HUES64 (cell line): ENCODE results near the gene SLF1.

Experiments used
- H3K27ac ChIP-seq: 2 replicates; pipeline ENCODE4 v1.7.0; 2013; ENCODE audit warnings: low read depth, low read length, inconsistent platforms
- H3K27me3 ChIP-seq: 2 replicates; pipeline ENCODE4 v1.6.1; 2013; ENCODE audit warnings: mild to moderate bottlenecking, low read length; ENCODE audit not compliant: insufficient read depth
- H3K36me3 ChIP-seq: 2 replicates; pipeline ENCODE4 v1.6.1; 2013; ENCODE audit warnings: mild to moderate bottlenecking, low read length; ENCODE audit not compliant: insufficient read depth
- H3K4me1 ChIP-seq: 2 replicates; pipeline ENCODE4 v1.6.1; 2013; ENCODE audit warnings: mild to moderate bottlenecking, low read length, moderate library complexity; ENCODE audit not compliant: insufficient read depth
- H3K4me3 ChIP-seq: 2 replicates; pipeline ENCODE4 v1.5.1; 2013; ENCODE audit warnings: mild to moderate bottlenecking, low read length, moderate library complexity
- H3K9ac ChIP-seq: 2 replicates; pipeline ENCODE4 v1.6.1; 2013; ENCODE audit warnings: mild to moderate bottlenecking, low read depth, low read length
- H3K9me3 ChIP-seq: 2 replicates; pipeline ENCODE4 v1.6.1; 2013; ENCODE audit warnings: low read depth, low read length; ENCODE audit not compliant: insufficient read depth
- WGBS: fragments of 150-250, 120-280 bp; methylation state at CpG from one replicate; pipeline ENCODE4 v1.1.7; 2013; ENCODE audit warnings: missing lambda C conversion rate; 5-methylcytosine and 5-hydroxymethylcytosine counted together

SLF1 gene

DNA sequence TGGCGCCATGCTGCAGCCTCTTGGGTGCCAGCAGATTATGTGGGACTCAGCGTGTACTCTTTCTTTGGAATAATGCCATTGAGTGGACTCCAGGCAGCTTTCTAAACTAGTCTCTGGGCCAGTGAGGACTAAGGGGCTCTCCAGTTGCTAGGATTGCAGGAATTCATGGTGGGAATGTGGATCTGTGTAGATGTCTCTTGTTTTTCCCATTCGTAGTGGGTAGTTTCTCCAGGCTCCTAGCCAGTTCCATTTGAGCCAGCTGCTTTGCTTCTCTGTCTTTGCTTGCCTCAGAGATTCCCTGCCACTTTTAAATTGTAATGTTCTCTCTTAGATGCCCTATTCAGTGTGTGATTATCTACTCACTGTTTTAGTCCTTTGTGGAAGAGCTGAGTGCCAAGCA lies 42.6 kb downstream of the SLF1 start:
- peaks cover 19% of the 10 kb centered on the region; the same call in 1 of the 2 replicates for H3K9me3 ChIP-seq
- no peak overlapping the region for H3K27ac ChIP-seq
- peaks cover 55% of the 10 kb centered on the region for H3K36me3 ChIP-seq
- 94% methylated on average over 3 of the region's 3 CpGs for WGBS
- H3K9ac ChIP-seq, result no peak overlapping the region
- no peak overlapping the region for H3K4me3 ChIP-seq
- H3K27me3 ChIP-seq, result no peaks in the 10 kb centered on the region
- H3K4me1 ChIP-seq, result no peaks in the 10 kb centered on the region

DNA sequence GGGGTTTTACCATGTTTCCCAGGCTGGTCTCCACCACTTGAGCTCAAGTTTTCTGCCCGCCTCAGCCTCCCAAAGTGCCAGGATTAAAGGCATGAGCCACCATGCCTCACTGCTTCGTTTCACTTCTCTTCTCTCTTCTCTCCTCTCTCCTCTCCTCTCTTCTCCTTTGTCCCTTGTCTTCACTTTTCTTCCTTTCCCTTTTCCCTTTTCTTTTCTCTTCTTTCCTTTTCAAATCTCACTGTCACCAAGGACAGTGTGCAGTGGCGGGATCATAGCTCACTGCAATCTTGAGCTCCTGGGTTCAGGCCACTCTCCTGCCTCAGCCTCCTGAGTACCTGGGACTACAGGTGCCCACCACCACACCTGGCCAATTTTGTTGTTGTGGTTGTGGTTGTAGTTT lies 49.5 kb downstream of the SLF1 start:
- Histone ChIP-seq H3K9ac (no peak overlapping the region), H3K9me3 (no peaks in the 10 kb centered on the region), H3K27me3 (no peaks in the 10 kb centered on the region), H3K4me3 (no peak overlapping the region), H3K27ac (no peak overlapping the region), H3K36me3 (peaks cover 62% of the 10 kb centered on the region), H3K4me1 (no peaks in the 10 kb centered on the region)
- 78% methylated on average over 3 of the region's 3 CpGs for WGBS

DNA sequence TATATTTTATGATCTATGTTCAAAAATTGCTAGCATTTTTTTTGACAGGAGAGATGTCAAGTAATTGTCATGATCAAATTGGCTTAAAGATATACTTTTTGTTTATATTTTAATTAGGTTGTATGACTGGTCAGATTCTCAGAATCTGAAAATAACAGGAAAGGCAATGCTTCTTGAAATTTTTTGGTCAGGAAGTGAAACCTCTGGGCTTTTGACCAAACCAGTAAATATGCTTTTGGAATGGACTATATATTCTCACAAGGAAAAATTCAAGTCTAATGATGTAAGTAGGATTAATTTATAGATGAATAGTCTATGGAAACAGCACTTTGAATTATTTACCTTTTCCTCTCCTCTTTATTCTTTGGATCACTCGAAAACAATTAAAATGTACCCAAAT lies 52.3 kb downstream of the SLF1 start:
- peaks cover 56% of the 10 kb centered on the region for H3K36me3 ChIP-seq
- no CpG with 5 or more reads among the region's 1 CpG for WGBS

DNA sequence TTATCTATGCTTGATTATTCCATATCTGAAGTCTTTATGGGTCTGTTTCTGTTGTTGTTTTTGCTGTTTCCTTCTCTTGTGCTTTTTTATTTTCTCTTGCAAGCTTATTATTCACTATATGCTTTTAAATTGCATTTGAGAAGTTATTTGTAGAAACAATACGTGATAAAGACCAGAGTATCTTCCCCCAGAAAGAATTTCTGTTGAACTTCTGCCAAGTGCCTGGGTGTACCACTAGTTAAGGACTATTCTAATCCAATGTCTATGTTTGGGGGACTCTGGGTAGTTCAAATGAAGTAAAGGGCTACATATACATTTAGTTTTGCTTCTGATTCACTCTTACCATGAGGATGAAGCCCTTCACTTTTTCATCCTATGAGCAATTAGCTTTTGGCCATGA lies 54.3 kb downstream of the SLF1 start:
- H3K4me1 ChIP-seq, result no peaks in the 10 kb centered on the region
- peaks cover 61% of the 10 kb centered on the region for H3K36me3 ChIP-seq
- no peak overlapping the region for H3K27ac ChIP-seq
- WGBS, result 100% methylated on average over 1 of the region's 1 CpG
- no peak overlapping the region for H3K4me3 ChIP-seq
- H3K27me3 ChIP-seq, result no peaks in the 10 kb centered on the region
- no peak overlapping the region for H3K9ac ChIP-seq
- H3K9me3 ChIP-seq, result no peaks in the 10 kb centered on the region

More for the DNA sequence above, 52.3 kb downstream of the SLF1 start:
- no peaks in the 10 kb centered on the region for H3K9me3 ChIP-seq
- no peaks in the 10 kb centered on the region for H3K27me3 ChIP-seq
- H3K4me1 ChIP-seq, result no peaks in the 10 kb centered on the region
- no peak overlapping the region for H3K27ac ChIP-seq
- H3K9ac ChIP-seq, result no peak overlapping the region
- no peak overlapping the region for H3K4me3 ChIP-seq

DNA sequence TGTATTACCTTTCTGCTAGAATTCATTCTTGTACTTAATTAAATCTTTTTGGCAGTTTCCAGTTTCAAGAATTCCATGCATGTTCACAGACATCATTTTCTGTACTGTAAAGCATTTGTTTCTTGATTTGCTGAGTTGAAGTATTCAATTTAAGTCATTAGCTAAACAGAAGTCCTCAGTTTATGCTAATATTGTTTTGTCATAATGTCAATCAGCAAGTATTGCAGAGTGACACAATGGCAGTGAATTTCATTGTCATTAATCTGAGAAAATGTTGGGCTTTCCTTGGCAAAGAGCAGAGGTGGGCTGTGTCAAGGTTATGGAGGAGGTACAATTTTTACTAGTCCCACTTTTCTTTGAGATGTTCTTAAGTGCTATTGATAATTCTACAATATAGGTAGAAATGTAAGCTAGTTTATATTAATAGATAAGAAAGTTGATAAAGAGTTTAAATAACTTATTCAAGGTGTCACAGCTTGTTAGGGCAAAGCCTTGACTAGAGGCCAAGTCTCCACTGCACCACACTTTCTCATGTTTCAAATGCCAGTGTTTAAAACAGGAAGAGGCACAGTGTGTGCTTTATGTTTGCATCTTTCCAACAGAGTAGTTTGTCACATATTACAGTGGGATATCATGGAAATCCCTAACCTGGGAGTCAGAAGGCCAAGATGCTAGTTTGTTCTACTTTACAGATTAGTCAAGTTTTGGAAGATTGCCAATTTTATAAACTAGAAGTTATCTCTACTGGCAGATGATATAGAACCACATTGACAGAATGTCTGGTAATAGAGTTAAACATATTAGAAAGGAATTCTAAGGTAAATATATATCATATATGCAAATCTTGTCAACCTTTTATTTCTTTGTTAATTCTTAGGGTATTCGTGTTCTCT lies 56.3 kb downstream of the SLF1 start:
- H3K4me3 ChIP-seq, result no peak overlapping the region
- no peaks in the 10 kb centered on the region for H3K4me1 ChIP-seq
- no peaks in the 10 kb centered on the region for H3K27me3 ChIP-seq
- no peak overlapping the region for H3K9ac ChIP-seq
- H3K27ac ChIP-seq, result no peak overlapping the region
- H3K36me3 ChIP-seq, result peaks cover 65% of the 10 kb centered on the region
- no CpG with 5 or more reads among the region's 1 CpG for WGBS
- no peaks in the 10 kb centered on the region for H3K9me3 ChIP-seq

DNA sequence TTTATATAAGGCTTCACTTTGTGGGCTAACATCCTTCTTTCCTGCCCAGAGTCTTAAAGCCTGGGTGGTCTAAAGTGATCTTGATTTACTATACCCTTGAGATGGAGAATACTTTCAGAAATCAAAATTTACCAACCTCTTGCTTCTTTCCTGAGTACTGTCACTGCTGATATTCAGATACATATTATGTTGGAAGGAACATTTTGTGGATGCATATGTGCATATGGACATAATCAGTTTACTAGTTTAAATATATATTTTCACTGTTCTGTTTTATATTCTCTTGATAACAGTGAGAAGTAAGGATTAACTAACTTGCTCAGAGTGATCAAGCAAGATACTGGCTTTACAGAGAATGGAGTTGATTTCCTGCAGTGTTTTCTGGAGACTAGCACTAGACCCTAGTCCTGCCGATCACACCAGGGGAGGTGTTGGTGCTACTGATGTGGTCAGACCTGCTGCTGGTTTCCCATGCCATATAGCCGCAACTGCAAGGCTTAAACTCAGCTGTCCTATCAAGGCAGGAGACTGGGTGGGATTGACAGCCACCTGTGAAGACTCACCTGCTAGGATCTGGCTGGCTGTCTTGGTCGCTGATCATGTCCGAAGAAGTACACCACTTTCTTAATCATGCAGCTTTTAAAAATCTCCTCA lies 57.6 kb downstream of the SLF1 start:
- Histone ChIP-seq H3K4me3 (no peak overlapping the region), H3K27ac (no peak overlapping the region), H3K9ac (no peak overlapping the region), H3K9me3 (no peaks in the 10 kb centered on the region), H3K4me1 (no peaks in the 10 kb centered on the region), H3K36me3 (peaks cover 63% of the 10 kb centered on the region), H3K27me3 (no peaks in the 10 kb centered on the region)
- 93% methylated on average over 4 of the region's 4 CpGs for WGBS

DNA sequence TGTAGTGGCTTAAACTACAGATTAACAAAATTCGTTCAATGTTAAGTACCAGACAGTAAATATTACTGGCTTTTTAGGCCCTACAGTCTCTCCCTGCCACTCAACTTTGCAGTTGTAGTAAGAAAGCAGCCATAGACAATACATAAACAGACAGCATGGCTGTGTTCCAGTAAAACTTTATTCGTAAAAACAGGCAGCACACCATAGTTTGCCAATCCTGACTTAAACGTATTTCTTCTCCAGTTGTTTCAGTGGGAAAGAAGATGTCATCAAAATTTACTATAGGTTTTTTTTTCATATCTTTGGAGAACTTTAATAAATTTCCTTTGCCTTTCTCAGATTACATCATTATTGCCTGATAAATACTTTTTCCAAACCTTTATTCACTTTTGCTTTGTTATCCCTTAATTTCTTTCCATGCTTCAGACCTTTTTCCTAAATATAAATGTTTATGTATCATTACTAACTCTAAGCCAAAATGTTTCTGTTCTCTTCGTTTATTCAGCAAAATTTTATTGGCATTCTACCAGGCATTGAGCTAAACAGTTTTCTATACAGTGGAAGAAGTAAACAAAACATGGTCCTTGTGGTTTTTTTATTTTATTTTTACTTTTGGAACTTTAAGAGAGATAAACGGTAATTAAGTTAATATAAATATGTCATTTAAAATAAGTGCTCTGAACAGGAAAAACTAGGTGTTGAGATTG lies 64.5 kb downstream of the SLF1 start:
- no peaks in the 10 kb centered on the region for H3K9me3 ChIP-seq
- H3K4me1 ChIP-seq, result no peaks in the 10 kb centered on the region
- no peak overlapping the region for H3K27ac ChIP-seq
- H3K27me3 ChIP-seq, result no peaks in the 10 kb centered on the region
- no peak overlapping the region for H3K9ac ChIP-seq
- H3K4me3 ChIP-seq, result no peak overlapping the region
- peaks cover 54% of the 10 kb centered on the region for H3K36me3 ChIP-seq
- 94% methylated on average over 4 of the region's 5 CpGs for WGBS

DNA sequence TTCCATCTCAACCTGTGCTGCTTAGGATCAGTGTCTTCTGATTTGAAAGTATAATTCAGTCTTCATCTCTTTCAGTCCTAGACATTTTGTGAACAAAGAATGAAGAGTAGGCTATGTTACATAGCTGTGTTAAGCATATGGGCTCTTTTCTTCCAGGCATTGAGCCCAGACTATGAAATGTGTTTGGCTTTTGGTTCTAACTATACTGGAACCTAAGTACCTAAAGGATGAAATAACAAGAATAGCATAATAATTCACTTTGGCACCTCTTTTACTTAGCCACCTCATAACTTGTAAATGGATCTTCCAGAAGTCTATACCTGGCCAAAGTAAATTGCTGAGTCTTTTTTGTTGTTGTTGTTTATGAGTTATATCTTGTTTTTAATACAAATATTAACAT lies 71.4 kb downstream of the SLF1 start:
- H3K4me3 ChIP-seq, result no peak overlapping the region
- no peaks in the 10 kb centered on the region for H3K27me3 ChIP-seq
- peaks cover 17% of the 10 kb centered on the region for H3K4me1 ChIP-seq
- H3K36me3 ChIP-seq, result peaks cover 60% of the 10 kb centered on the region
- H3K9me3 ChIP-seq, result no peaks in the 10 kb centered on the region
- no peak overlapping the region for H3K27ac ChIP-seq
- no peak overlapping the region for H3K9ac ChIP-seq

DNA sequence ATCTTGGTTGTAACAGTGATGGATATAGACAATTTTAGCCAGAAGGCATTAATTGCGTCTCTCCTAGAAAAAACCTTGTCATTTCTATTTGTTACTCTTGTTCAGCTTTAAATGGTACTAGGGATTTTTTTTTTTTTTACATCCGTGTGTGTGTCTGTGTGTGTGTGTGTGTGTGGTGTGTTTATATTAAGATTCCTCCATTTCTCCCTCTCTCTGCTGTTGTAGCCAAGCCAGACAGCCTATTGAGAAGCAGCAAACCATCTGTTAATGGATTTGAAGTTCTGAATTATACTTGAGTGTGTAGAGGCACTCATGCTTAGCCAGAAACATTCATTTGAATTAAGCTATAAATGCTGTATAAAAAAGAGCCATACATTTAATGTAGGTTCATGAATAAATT lies 72.3 kb downstream of the SLF1 start:
- Histone ChIP-seq H3K9me3 (no peaks in the 10 kb centered on the region), H3K27me3 (no peaks in the 10 kb centered on the region), H3K27ac (no peak overlapping the region), H3K4me3 (no peak overlapping the region), H3K36me3 (peaks cover 65% of the 10 kb centered on the region), H3K4me1 (peaks cover 17% of the 10 kb centered on the region), H3K9ac (no peak overlapping the region)
- 100% methylated on average over 1 of the region's 2 CpGs for WGBS

DNA sequence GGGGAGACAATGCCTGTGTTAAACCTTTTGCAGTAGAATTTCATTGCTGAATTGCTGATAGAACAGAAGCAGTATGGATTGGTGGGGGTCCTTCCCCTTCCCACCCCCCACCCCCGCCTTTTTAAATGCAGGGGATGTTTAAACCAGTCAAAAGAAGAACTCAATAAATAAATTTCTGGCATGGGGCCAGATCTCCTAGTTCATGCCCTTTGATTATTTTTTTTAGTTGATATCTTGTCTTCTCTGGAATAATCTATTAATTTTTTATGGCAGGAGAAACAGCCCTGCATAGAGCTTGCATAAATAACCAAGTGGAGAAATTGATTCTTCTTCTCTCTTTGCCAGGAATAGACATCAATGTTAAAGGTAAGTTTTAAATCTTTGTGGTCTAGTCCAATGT lies 72.8 kb downstream of the SLF1 start:
- Histone ChIP-seq H3K36me3 (peaks cover 67% of the 10 kb centered on the region), H3K4me1 (peaks cover 17% of the 10 kb centered on the region), H3K4me3 (no peak overlapping the region), H3K9me3 (no peaks in the 10 kb centered on the region), H3K9ac (no peak overlapping the region), H3K27me3 (no peaks in the 10 kb centered on the region), H3K27ac (no peak overlapping the region)
- WGBS, result no CpG with 5 or more reads among the region's 1 CpG

DNA sequence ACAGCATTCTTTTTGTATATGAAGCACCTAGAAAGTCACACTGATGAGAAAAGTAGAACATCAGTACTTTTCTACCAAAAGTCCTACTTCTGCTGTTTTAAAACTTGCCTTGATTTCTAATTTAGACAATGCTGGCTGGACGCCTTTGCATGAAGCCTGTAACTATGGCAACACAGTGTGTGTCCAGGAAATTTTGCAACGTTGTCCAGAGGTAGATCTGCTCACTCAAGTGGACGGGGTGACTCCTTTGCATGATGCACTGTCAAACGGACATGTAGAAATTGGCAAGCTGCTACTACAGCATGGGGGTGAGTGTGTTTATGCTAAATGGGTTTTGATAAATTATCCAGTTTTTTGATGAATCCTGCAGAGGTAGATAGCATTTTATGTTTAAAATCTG lies 73.5 kb downstream of the SLF1 start:
- H3K36me3 ChIP-seq, result peaks cover 65% of the 10 kb centered on the region
- H3K9me3 ChIP-seq, result no peaks in the 10 kb centered on the region
- no peaks in the 10 kb centered on the region for H3K27me3 ChIP-seq
- H3K27ac ChIP-seq, result no peak overlapping the region
- no peak overlapping the region for H3K4me3 ChIP-seq
- no peak overlapping the region for H3K9ac ChIP-seq
- 78% methylated on average over 4 of the region's 4 CpGs for WGBS
- peaks cover 17% of the 10 kb centered on the region for H3K4me1 ChIP-seq
